ENCODE data around the gene PCP2.

PCP2 gene

DNA sequence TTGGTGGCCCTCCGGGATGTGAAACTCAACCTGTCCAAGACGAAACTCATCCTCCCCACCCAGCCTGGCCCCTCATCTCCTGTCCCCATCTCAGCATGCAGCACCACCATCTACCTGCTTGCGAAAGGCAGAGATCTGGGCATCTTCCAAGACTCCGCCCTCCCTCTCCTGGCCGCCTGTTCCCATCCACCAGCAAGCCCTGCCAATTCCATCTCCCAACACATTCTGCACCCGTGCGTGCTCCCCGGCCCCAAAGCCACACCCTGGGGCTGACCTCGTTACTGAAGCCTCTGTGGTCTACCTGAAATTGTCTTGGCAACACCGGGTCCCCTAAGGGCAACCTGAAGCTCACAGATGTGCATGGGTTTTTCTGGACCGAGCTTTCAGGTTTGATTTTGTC is 51.1 kb downstream of the PCP2 start:
- no peak overlapping the region for H3K4me3 ChIP-seq (ENCODE audit: low read length)
- TF ChIP-seq, protein P1, sequence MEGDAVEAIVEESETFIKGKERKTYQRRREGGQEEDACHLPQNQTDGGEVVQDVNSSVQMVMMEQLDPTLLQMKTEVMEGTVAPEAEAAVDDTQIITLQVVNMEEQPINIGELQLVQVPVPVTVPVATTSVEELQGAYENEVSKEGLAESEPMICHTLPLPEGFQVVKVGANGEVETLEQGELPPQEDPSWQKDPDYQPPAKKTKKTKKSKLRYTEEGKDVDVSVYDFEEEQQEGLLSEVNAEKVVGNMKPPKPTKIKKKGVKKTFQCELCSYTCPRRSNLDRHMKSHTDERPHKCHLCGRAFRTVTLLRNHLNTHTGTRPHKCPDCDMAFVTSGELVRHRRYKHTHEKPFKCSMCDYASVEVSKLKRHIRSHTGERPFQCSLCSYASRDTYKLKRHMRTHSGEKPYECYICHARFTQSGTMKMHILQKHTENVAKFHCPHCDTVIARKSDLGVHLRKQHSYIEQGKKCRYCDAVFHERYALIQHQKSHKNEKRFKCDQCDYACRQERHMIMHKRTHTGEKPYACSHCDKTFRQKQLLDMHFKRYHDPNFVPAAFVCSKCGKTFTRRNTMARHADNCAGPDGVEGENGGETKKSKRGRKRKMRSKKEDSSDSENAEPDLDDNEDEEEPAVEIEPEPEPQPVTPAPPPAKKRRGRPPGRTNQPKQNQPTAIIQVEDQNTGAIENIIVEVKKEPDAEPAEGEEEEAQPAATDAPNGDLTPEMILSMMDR (conservative IDR thresholded peaks at IDR 0.05; ENCODE audit: low read length): no peak
- no peak for DNase-seq (ENCODE audit: low read depth)

Measured in AG10803 (cell line).